Measurements from ENCODE around the gene SP1. TPM values are rescaled to one million over a fixed set of nuclear protein-coding genes. Genes with fewer than 3 reads are reported as not detected.
"Not testable (repeated sequence)": the region's sequence is repeated elsewhere in the genome, so short reads cannot be mapped to it uniquely, and the experiment has no call there.

Gene SP1
- total RNA-seq, 1 donor, result 45.3 TPM

GRCh38 chr12:53441040-53441833 lies 61.3 kb downstream of the SP1 start, which contains the start of gene PRR13:
PRR13 (plus strand) TSS chr12:53441734; CDS start chr12:53442715, 981 bp downstream.
- H3K4me3 ChIP-seq (ENCODE audit: low read depth, low read length), result peak within 1 kb of the TSS; percentile 98
- DNase-seq (ENCODE audit: low read depth), result peak; percentile 100
- TF ChIP-seq CTCF (IDR thresholded peaks at IDR 0.05; ENCODE audit: insufficient read depth, low read depth, low read length), result no peak

DNA sequence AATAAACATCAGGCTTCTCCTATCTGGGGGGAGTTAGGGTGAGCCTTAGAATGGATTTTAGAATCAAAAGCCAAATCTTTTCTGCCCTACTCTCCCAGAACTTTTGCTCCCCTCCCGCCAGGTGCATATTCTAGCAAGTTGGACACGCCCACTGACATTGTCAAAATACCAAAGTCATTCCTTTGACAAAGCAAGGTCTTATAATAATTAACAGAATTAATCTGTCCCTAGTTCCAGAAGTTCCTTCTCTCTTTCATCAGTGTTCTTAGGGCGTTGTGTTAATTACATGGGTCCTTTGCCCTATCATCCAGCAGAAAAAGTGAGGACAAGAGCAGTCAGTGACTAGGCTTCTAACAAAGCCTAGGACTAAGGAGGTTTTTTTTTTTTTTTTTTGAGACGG lies 64.0 kb downstream of the SP1 start:
- TF ChIP-seq CTCF (IDR thresholded peaks at IDR 0.05; ENCODE audit: insufficient read depth, low read depth, low read length), result no peak
- no peak overlapping the region for H3K4me3 ChIP-seq (ENCODE audit: low read depth, low read length)
- no peak for DNase-seq (ENCODE audit: low read depth)

DNA sequence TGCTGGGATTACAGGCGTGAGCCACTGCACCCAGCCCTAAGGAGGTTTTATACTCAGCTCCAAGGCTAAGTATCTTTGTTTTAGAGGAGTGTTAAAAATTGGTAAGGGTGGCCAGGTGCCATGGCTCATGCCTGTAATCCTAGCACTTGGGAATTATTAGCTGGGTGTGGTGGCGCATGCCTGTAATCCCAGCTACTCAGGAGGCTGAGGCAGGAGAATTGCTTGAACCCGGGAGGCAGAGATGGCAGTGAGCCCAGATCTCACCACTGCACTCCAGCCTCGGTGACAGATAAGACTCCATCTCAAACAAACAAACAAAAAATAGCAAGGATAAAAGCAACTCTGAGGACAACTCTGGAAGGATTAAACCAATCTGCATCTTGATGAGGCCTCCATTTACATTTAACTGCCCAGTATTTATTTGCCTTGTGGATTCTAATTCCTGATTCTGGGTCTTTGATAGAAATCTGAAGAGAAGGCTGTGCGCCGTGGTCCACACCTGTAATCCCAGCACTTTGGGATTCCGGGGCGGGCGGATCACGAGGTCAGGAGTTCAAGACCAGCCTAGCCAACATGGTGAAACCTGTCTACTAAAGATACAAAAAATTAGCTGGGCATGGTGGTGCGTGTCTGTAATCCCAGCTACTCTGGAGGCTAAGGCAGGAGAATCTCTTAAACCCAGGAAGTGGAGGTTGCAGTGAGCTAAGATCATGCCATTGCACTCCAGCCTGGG lies 64.8 kb downstream of the SP1 start:
- not testable (repeated sequence) for H3K4me3 ChIP-seq (ENCODE audit: low read depth, low read length); DNase-seq (ENCODE audit: low read depth)

GRCh38 chr12:53450936-53451335 lies 71.0 kb downstream of the SP1 start:
- TF ChIP-seq CTCF (IDR thresholded peaks at IDR 0.05; ENCODE audit: insufficient read depth, low read depth, low read length), result no peak
- no peak overlapping the region for H3K4me3 ChIP-seq (ENCODE audit: low read depth, low read length)
- no peak for DNase-seq (ENCODE audit: low read depth)

- TF ChIP-seq CTCF (IDR thresholded peaks at IDR 0.05; ENCODE audit: insufficient read depth, low read depth, low read length), result peak; percentile 94
- peak within 1 kb of the TSS; percentile 97 for H3K4me3 ChIP-seq (ENCODE audit: low read depth, low read length)
- DNase-seq (ENCODE audit: low read depth), result peak; percentile 100
Observed at GRCh38 chr12:53451661-53452158, 71.7 kb downstream of the SP1 start, which contains the start of gene PCBP2. PCBP2 (plus strand) TSS chr12:53452102; CDS start chr12:53454801, 2,699 bp downstream.

DNA sequence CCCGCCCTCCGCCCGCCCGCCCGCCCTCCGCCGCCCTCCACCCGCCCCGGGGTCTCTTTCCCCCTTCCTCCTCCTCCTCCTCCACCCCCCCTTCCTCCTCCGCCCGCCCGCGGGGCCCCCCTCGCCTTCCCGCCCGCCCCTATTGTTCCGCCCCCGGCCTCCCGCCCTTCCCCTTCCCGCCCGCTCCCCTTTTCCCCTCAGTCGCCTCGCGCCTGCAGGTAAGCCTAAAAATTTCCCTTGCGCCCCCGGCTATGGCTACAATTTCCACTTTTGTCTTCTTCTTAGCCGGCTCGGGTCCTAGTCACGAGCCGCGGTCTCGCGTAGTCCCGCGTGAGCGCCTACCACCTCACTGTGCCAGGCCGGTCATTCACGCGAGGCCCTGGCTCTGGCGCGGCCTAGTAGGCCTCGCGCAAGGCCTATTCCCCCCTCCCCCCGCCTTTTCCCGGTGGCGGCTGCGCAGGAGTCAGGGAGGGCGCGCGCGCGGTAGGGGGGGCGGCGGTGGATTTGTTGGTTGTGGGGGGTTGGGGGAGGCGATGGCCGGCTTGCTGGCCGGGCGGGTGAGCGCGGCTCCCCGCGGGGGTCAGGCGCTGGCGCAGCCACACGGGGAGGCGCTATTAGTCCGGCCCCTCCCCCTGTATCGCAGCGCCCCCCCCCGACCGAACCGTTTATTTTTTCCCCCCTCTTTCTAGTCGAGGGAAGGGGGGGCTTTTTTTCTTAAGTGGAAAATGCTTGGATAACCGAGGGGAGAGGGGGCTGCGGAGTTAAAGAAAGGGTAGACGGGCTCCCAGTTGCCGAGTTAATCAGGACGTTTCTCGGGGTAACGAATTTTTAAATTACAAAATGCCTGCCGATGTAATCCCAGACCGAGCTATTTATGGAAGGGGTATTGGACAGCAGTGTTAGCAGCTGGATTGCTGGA lies 72.4 kb downstream of the SP1 start:
- peak; percentile 93 for DNase-seq (ENCODE audit: low read depth)
- peak; percentile 21 for TF ChIP-seq CTCF (IDR thresholded peaks at IDR 0.05; ENCODE audit: insufficient read depth, low read depth, low read length)
- H3K4me3 ChIP-seq (ENCODE audit: low read depth, low read length), result peak overlapping the region; percentile 97

Data from fibroblast of villous mesenchyme (primary cell).